ENCODE measurements around the gene HMX3.
A peak's percentile ranks its signal among the peaks of the same experiment; 100 is the strongest.

Gene HMX3

DNA sequence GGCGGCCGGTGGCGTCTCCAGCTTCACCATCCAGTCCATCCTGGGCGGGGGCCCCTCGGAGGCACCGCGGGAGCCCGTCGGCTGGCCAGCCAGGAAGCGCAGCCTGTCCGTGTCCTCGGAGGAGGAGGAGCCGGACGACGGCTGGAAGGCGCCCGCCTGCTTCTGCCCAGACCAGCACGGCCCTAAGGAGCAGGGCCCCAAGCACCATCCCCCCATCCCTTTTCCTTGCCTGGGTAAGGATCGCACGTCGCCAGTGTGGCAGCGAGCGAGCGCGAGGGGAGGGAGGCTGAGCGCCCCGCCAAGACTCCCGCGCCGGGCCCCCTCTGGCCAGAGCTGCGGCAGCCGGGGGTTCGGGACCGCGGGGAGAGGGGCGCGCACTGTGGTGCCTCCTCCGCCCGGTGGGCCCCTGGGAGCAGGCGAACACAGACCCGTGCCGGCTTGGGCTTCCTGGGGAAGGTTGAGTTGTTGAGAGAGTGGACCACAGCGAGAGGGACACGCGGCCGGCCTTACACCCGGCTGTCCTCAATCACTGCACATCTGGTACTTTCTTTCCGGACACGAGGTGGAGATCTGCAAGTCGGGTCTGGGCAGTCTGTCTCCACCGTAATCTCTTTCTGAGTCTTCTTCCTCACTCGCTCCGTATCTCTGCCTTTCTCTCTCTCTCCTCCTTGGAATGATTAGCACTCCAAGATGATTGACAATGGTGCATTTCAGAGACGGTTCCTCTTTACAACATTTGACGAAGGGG lies 12.8 kb downstream of the HMX3 start:
- Mint-ChIP-seq H3K27ac (no peak overlapping the region), H3K36me3 (ENCODE audit: low read depth) (no peaks in the 10 kb centered on the region), H3K4me1 (peaks cover 24% of the 10 kb centered on the region), H3K4me3 (peak overlapping the region; percentile 68), H3K9me3 (no peaks in the 10 kb centered on the region), H3K27me3 (ENCODE audit: low read depth, poor library complexity) (peaks cover 100% of the 10 kb centered on the region)
- DNase-seq = peak; percentile 39
- no peak for TF ChIP-seq CTCF (IDR thresholded peaks at IDR 0.05)

DNA sequence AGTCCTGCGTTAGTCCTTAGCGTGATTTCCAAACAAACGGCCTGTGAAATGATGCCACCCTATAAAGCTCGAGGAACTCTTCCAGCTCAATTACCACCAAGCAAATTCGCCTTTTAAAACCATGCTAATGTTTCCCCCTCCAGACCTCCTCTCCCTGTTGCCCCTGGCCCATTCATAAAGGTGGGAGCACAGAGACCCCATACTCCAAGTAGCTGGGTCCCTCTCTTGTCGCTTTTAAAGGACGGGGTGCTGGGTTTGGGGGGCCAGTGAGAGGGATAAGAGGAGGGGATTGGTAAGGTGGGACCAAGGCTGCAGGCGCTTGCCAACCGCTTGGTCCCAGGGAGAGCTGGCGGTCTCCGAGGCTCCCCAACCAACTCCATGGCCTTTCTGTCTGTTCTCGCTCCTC lies 13.4 kb downstream of the HMX3 start:
- Mint-ChIP-seq H3K4me1 (peaks cover 24% of the 10 kb centered on the region), H3K36me3 (ENCODE audit: low read depth) (no peaks in the 10 kb centered on the region), H3K27ac (no peak overlapping the region), H3K9me3 (no peaks in the 10 kb centered on the region), H3K4me3 (peak overlapping the region; percentile 68), H3K27me3 (ENCODE audit: low read depth, poor library complexity) (peaks cover 98% of the 10 kb centered on the region)
- no peak for DNase-seq
- TF ChIP-seq CTCF (IDR thresholded peaks at IDR 0.05) = no peak

- Mint-ChIP-seq H3K4me1 (peaks cover 24% of the 10 kb centered on the region), H3K27ac (no peak overlapping the region)
Measured at GRCh38 chr10:123149568-123150270, 13.9 kb downstream of the HMX3 start.

GRCh38 chr10:123150271-123150985 lies 14.7 kb downstream of the HMX3 start:
- Mint-ChIP-seq H3K27ac (no peak overlapping the region), H3K36me3 (ENCODE audit: low read depth) (peaks cover 2% of the 10 kb centered on the region), H3K27me3 (ENCODE audit: low read depth, poor library complexity) (peaks cover 85% of the 10 kb centered on the region), H3K4me1 (peaks cover 28% of the 10 kb centered on the region), H3K9me3 (no peaks in the 10 kb centered on the region), H3K4me3 (peak overlapping the region; percentile 68)
- no peak for DNase-seq
- no peak for TF ChIP-seq CTCF (IDR thresholded peaks at IDR 0.05)

More at GRCh38 chr10:123149568-123150270, 13.9 kb downstream of the HMX3 start:
- DNase-seq = peak; percentile 67
- Mint-ChIP-seq H3K36me3 (ENCODE audit: low read depth) (no peaks in the 10 kb centered on the region), H3K4me3 (peak overlapping the region; percentile 68), H3K27me3 (ENCODE audit: low read depth, poor library complexity) (peaks cover 92% of the 10 kb centered on the region), H3K9me3 (no peaks in the 10 kb centered on the region)
- TF ChIP-seq CTCF (IDR thresholded peaks at IDR 0.05) = no peak

DNA sequence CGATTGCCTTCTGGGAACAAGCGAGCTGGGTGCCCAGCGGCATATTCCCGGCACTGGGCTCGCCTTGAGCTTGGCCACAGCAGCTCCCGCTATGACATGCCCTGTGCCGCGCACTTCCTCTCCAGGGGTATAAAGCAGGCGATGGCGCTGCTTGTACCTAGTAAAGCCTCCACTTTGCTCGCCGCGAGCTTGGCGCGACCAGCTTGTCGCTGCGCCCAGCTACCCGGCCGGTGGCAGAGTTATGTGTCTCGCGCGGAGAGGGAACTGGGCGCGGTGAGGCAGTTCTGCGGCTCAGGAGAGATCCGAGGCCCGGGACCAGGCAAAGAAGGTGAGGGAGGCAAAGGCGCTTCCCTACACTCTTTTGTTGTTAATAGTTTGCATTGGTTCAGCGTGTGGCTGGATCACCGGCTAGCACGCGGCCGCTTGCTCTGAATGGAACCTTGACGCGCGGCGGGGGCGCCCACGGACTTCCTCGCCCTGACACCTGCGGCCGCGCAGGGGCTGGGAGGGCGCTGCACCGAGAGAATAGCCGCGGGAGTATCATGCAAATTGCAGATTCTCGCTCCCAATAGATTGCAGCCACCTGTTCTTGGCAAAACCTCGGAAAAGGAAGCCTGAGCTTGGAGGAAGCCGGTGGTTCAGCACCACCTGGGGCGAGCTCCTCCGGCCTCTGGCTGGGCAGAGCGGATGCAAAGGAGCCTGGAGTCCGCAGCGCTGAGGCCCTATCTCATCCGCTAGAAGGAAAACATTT lies 15.4 kb downstream of the HMX3 start:
- Mint-ChIP-seq H3K36me3 (ENCODE audit: low read depth) (peaks cover 8% of the 10 kb centered on the region), H3K4me3 (peak overlapping the region; percentile 25), H3K4me1 (peaks cover 31% of the 10 kb centered on the region), H3K27me3 (ENCODE audit: low read depth, poor library complexity) (peaks cover 78% of the 10 kb centered on the region), H3K27ac (no peak overlapping the region), H3K9me3 (no peaks in the 10 kb centered on the region)
- peak; percentile 53 for DNase-seq
- TF ChIP-seq CTCF (IDR thresholded peaks at IDR 0.05) = no peak
